RWPE2 (cell line): ENCODE results near the gene CACNA1B.

Experiments
- ATAC-seq: fragments of 200-7000 bp; cut with Tn5 transposase; 3 replicates; pipeline ENCODE4 v1.9.1; 2021; ENCODE audit warnings: low read depth
- DNase-seq: peaks from one replicate; pipeline ENCODE4 v3.0.0-alpha.2; 2020; ENCODE audit warnings: low spot score
- H3K27ac ChIP-seq: fragments of 450-650 bp; 2 replicates; pipeline ENCODE4 v1.5.1; 2017; ENCODE audit warnings: mild to moderate bottlenecking; ENCODE audit not compliant: poor library complexity, severe bottlenecking
- H3K27me3 ChIP-seq: fragments of 250-450 bp; sonication (Bioruptor Pico); 2 replicates; pipeline ENCODE4 v1.5.1; 2021; ENCODE audit warnings: mild to moderate bottlenecking, moderate library complexity; ENCODE audit not compliant: insufficient read depth, poor library complexity, severe bottlenecking
- H3K36me3 ChIP-seq: fragments of 250-450 bp; sonication (Bioruptor Pico); 2 replicates; pipeline ENCODE4 v1.5.1; 2020; ENCODE audit warnings: low read depth, mild to moderate bottlenecking, moderate library complexity
- H3K4me1 ChIP-seq: fragments of 250-450 bp; sonication (Bioruptor Pico); 2 replicates; pipeline ENCODE4 v1.5.1; 2021; ENCODE audit warnings: mild to moderate bottlenecking, moderate library complexity; ENCODE audit not compliant: insufficient read depth, poor library complexity, severe bottlenecking
- H3K4me3 ChIP-seq: fragments of 250-450 bp; sonication (Bioruptor Pico); 2 replicates; pipeline ENCODE4 v1.5.1; 2021; ENCODE audit warnings: mild to moderate bottlenecking, moderate library complexity; ENCODE audit not compliant: severe bottlenecking
- H3K9me3 ChIP-seq: fragments of 250-450 bp; sonication (Bioruptor Pico); 2 replicates; pipeline ENCODE4 v1.5.1; 2021; ENCODE audit warnings: mild to moderate bottlenecking, moderate library complexity; ENCODE audit not compliant: severe bottlenecking
- TF ChIP-seq, protein P1 (sequence below): fragments of 450-650 bp; IDR thresholded peaks from one replicate; pipeline ENCODE4 v1.5.1; 2017; ENCODE audit warnings: mild to moderate bottlenecking, moderate library complexity; ENCODE audit not compliant: poor library complexity, severe bottlenecking

The CACNA1B gene

DNA sequence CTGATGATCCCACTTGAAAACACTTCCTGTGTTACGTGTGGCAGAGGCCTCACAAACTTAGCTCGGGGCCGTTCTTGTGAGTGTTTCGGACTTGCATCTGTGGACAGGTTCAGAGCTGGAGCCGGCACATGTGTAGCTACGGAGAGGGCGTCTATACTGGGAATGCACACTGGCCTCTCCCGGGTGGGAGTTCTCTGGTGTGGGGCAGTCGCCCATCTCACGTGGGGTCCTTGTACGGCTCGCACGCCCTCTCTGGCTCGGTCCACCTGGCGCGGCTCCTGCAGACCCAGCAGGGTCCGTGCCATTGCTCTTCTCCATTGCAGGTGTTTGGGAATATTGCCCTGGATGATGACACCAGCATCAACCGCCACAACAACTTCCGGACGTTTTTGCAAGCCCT, 197.9 kb downstream of the CACNA1B start:
- DNase-seq (peak; percentile 37), ATAC-seq (no peak)
- Histone ChIP-seq H3K36me3 (no peaks in the 10 kb centered on the region), H3K27me3 (no peaks in the 10 kb centered on the region), H3K27ac (no peak overlapping the region), H3K4me3 (no peak overlapping the region), H3K9me3 (no peaks in the 10 kb centered on the region), H3K4me1 (no peaks in the 10 kb centered on the region)
- TF ChIP-seq, protein P1, sequence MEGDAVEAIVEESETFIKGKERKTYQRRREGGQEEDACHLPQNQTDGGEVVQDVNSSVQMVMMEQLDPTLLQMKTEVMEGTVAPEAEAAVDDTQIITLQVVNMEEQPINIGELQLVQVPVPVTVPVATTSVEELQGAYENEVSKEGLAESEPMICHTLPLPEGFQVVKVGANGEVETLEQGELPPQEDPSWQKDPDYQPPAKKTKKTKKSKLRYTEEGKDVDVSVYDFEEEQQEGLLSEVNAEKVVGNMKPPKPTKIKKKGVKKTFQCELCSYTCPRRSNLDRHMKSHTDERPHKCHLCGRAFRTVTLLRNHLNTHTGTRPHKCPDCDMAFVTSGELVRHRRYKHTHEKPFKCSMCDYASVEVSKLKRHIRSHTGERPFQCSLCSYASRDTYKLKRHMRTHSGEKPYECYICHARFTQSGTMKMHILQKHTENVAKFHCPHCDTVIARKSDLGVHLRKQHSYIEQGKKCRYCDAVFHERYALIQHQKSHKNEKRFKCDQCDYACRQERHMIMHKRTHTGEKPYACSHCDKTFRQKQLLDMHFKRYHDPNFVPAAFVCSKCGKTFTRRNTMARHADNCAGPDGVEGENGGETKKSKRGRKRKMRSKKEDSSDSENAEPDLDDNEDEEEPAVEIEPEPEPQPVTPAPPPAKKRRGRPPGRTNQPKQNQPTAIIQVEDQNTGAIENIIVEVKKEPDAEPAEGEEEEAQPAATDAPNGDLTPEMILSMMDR, result no peak

DNA sequence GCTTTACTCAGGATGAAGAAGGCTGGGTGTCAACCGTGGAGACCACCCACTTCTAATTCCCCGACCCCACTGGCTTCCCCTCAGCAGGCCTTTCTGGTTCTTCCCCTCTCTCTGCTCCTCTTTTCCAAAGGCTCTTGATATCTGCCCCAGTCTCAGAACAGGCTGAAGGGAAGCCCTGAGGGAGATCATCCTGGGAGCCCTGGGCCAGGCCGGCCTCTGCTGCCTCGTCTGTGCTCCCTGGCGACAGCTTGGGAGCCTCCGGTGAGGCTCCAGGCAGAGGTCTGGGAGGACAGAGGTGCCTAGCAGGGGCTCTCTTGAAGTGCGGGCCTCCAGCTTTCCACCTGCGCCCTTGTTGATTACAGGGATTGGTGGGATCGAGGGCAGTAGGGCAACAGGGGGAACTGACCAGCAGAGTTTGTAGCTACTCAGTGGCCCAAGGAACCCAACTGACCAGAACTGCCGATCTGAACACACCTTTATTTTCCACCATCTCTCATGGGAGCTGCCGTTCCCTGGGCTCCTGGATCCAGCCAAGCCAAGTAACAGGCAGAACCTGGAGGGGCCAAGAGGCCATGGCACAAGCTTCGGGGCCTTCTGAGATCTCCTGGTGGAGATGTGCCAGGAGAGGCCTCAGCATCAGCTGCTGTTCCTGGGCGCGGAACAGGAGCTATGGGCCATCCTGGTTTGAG, 198.5 kb downstream of the CACNA1B start:
- Histone ChIP-seq H3K4me1 (no peaks in the 10 kb centered on the region), H3K27me3 (no peaks in the 10 kb centered on the region), H3K9me3 (no peaks in the 10 kb centered on the region), H3K4me3 (no peak overlapping the region), H3K27ac (no peak overlapping the region), H3K36me3 (no peaks in the 10 kb centered on the region)
- ATAC-seq (no peak), DNase-seq (peak; percentile 42)
- TF ChIP-seq, protein P1, result no peak

DNA sequence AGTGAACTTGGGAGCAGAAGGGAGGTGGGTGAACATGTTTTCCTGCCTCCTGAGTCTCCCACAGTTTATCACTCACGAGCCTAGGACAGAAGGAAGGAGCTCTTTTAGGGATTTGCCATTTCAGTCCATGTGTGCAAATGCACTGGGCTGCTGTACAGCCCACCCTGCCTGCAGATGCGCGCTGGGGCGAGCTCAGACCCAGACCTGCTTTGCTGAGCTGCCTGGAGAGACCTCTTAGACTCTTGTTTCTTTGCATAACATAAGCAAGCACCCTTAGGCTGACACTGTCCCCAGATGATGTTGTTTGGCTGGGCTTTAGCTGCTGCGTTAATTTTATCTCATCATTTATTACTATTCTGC, 199.0 kb downstream of the CACNA1B start:
- Histone ChIP-seq H3K4me3 (no peak overlapping the region), H3K27ac (no peak overlapping the region), H3K27me3 (peaks cover 2% of the 10 kb centered on the region), H3K4me1 (no peaks in the 10 kb centered on the region), H3K36me3 (no peaks in the 10 kb centered on the region), H3K9me3 (no peaks in the 10 kb centered on the region)
- DNase-seq (no peak), ATAC-seq (no peak)
- TF ChIP-seq, protein P1, result no peak

DNA sequence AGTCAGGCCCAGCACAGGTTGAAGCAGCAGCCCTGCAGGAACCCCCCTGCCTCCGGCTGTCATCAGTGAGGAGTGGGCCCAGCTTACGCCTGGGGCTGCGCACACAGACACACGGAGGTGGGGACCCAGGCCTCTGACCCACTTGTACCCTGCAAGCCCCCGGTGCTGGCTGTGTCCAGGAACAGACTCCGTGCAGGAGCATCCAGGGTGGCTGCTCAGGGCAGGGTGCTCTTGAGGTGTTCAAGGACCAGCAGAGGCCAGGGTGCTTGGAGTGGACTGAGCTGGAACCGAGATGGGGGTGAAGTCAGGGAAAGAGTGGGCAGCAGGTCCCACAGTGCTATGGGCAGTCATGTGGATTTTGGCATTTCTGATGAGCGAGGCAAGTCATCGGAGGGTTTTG, 199.5 kb downstream of the CACNA1B start:
- no peak overlapping the region for H3K27ac ChIP-seq
- H3K4me3 ChIP-seq, result no peak overlapping the region
- H3K4me1 ChIP-seq, result no peaks in the 10 kb centered on the region
- TF ChIP-seq, protein P1, result no peak
- DNase-seq (peak; percentile 46), ATAC-seq (no peak)
- no peaks in the 10 kb centered on the region for H3K36me3 ChIP-seq
- peaks cover 4% of the 10 kb centered on the region for H3K27me3 ChIP-seq
- no peaks in the 10 kb centered on the region for H3K9me3 ChIP-seq

DNA sequence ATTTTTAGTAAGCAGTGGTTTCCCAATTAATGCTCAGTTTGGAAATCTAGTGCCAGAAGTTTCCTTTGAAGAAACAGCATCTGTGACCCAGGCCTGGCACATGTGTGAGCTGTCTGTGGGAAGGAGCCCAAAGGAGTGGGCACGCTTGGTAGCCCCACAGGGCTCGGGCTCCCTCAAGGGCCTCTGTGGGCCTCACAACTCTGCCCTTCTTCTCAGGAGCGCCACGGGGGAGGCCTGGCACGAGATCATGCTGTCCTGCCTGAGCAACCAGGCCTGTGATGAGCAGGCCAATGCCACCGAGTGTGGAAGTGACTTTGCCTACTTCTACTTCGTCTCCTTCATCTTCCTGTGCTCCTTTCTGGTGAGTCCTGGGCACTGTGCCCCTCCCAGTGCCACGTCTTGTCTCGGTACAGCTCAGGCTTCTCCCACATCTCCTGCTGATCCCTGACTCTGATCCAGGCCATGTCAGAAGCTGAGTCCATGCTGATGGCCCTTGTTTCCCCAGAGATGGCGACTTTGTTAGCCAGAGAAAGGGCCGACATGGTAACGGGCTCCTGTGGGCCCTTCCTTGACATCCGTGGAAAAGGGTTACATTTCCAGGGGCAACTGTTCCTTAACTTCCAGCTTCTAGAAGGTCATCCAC, 200.4 kb downstream of the CACNA1B start:
- TF ChIP-seq, protein P1, result no peak
- H3K9me3 ChIP-seq, result no peaks in the 10 kb centered on the region
- no peak for ATAC-seq

More for the DNA sequence above, 200.4 kb downstream of the CACNA1B start:
- Histone ChIP-seq H3K27me3 (peaks cover 4% of the 10 kb centered on the region), H3K4me3 (no peak overlapping the region), H3K36me3 (no peaks in the 10 kb centered on the region), H3K27ac (no peak overlapping the region), H3K4me1 (no peaks in the 10 kb centered on the region)
- DNase-seq, result no peak
